Thoracic aorta (tissue), 2 donors: ENCODE measurements around the gene LDLR. TPM values are rescaled to one million over a fixed set of nuclear protein-coding genes. Genes with fewer than 3 reads are reported as not detected.

Experiments
- ATAC-seq: fragments of 150-250 bp; one replicate; pipeline ENCODE4 v1.8.0; 2017; ENCODE audit warnings: low read depth; ENCODE audit not compliant: insufficient number of reproducible peaks, low FRiP score
- DNase-seq: peaks from one replicate; pipeline ENCODE4 v3.0.0-alpha.2; 2020; ENCODE audit warnings: low spot score
- H3K27ac ChIP-seq, 2 donors: fragments of 200-600 bp; sonication (generic); 1 replicate in 1 of 2; 2 replicates in 1 of 2; pipeline ENCODE4 v1.5.1; 2016; ENCODE audit warnings: mild to moderate bottlenecking in 2 of 2, moderate library complexity in 2 of 2
- H3K27me3 ChIP-seq: fragments of 200-600 bp; sonication (generic); replicated peaks from 2 replicates; pipeline ENCODE4 v1.6.0; 2016; ENCODE audit warnings: mild to moderate bottlenecking; ENCODE audit not compliant: insufficient read depth
- H3K36me3 ChIP-seq: fragments of 200-600 bp; sonication (generic); one replicate; pipeline ENCODE4 v1.5.1; 2016
- H3K4me1 ChIP-seq, 2 donors: fragments of 200-600 bp; sonication (generic); 1 replicate in 1 of 2; 2 replicates in 1 of 2; pipeline versions ENCODE4 v1.5.1 to v1.6.0; 2016; ENCODE audit warnings: low read depth in 2 of 2, mild to moderate bottlenecking in 1 of 2; ENCODE audit not compliant: control insufficient read depth in 1 of 2
- H3K4me3 ChIP-seq: fragments of 200-600 bp; sonication (generic); 2 replicates; pipeline ENCODE4 v1.5.1; 2016; ENCODE audit warnings: mild to moderate bottlenecking
- H3K9me3 ChIP-seq: fragments of 200-600 bp; sonication (generic); 2 replicates; pipeline ENCODE4 v1.5.1; 2016
- total RNA-seq, 2 donors: library from RNA; depleted of rRNA; stranded (reverse); fragments of >200 nt; gene quantifications; one replicate each; pipeline versions ENCODE4 v1.1.0 to v1.2.3, GENCODE V29; 2016
- TF ChIP-seq, protein P1 (sequence below): fragments of 200-600 bp; sonication (generic); IDR thresholded peaks from one replicate; pipeline ENCODE4 v1.5.1; 2019; ENCODE audit warnings: antibody characterized with exemption

LDLR gene
- total RNA-seq, 2 donors from 2014 or later = 39.8 to 108 TPM

DNA sequence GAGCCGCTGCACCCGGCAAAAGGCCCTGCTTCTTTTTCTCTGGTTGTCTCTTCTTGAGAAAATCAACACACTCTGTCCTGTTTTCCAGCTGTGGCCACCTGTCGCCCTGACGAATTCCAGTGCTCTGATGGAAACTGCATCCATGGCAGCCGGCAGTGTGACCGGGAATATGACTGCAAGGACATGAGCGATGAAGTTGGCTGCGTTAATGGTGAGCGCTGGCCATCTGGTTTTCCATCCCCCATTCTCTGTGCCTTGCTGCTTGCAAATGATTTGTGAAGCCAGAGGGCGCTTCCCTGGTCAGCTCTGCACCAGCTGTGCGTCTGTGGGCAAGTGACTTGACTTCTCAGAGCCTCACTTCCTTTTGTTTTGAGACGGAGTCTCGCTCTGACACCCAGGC lies 17.2 kb downstream of the LDLR start:
- ATAC-seq (no peak), DNase-seq (no peak)
- H3K9me3 ChIP-seq = no peaks in the 10 kb centered on the region
- no peak overlapping the region for H3K27ac ChIP-seq
- no peaks in the 10 kb centered on the region for H3K27me3 ChIP-seq
- no peak overlapping the region for H3K4me3 ChIP-seq
- peaks cover 80% of the 10 kb centered on the region for H3K36me3 ChIP-seq
- TF ChIP-seq, protein P1, sequence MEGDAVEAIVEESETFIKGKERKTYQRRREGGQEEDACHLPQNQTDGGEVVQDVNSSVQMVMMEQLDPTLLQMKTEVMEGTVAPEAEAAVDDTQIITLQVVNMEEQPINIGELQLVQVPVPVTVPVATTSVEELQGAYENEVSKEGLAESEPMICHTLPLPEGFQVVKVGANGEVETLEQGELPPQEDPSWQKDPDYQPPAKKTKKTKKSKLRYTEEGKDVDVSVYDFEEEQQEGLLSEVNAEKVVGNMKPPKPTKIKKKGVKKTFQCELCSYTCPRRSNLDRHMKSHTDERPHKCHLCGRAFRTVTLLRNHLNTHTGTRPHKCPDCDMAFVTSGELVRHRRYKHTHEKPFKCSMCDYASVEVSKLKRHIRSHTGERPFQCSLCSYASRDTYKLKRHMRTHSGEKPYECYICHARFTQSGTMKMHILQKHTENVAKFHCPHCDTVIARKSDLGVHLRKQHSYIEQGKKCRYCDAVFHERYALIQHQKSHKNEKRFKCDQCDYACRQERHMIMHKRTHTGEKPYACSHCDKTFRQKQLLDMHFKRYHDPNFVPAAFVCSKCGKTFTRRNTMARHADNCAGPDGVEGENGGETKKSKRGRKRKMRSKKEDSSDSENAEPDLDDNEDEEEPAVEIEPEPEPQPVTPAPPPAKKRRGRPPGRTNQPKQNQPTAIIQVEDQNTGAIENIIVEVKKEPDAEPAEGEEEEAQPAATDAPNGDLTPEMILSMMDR = no peak
- no peaks in the 10 kb centered on the region for H3K4me1 ChIP-seq

GRCh38 chr19:11108746-11109145 lies 19.5 kb downstream of the LDLR start:
- Histone ChIP-seq H3K27ac (no peak overlapping the region), H3K4me3 (no peak overlapping the region), H3K36me3 (peaks cover 81% of the 10 kb centered on the region), H3K4me1 (no peaks in the 10 kb centered on the region), H3K9me3 (no peaks in the 10 kb centered on the region), H3K27me3 (no peaks in the 10 kb centered on the region)
- DNase-seq = no peak
- TF ChIP-seq, protein P1 = no peak
- no peak for ATAC-seq

GRCh38 chr19:11111117-11111770 lies 22.0 kb downstream of the LDLR start:
- no peaks in the 10 kb centered on the region for H3K27me3 ChIP-seq
- no peak for DNase-seq

DNA sequence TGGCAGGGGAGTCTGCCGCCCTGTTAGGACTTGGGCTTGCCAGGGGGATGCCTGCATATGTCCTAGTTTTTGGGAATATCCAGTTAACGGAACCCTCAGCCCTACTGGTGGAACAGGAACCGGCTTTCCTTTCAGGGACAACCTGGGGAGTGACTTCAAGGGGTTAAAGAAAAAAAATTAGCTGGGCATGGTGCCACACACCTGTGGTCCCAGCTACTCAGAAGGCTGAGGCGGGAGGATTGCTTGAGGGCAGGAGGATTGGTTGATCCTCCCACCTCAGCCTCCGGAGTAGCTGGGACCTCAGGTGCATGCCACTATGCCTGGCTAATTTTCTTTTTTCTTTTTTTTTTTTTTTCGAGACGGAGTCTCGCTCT lies 22.5 kb downstream of the LDLR start:
- Histone ChIP-seq H3K4me3 (no peak overlapping the region), H3K36me3 (peaks cover 77% of the 10 kb centered on the region), H3K27me3 (no peaks in the 10 kb centered on the region), H3K9me3 (no peaks in the 10 kb centered on the region), H3K27ac (no peak overlapping the region), H3K4me1 (no peaks in the 10 kb centered on the region)
- DNase-seq = no peak
- TF ChIP-seq, protein P1 = no peak
- no peak for ATAC-seq

More at GRCh38 chr19:11111117-11111770, 22.0 kb downstream of the LDLR start:
- TF ChIP-seq, protein P1 = no peak
- Histone ChIP-seq H3K9me3 (no peaks in the 10 kb centered on the region), H3K4me1 (no peaks in the 10 kb centered on the region), H3K27ac (no peak overlapping the region), H3K4me3 (no peak overlapping the region), H3K36me3 (peaks cover 80% of the 10 kb centered on the region)
- no peak for ATAC-seq

DNA sequence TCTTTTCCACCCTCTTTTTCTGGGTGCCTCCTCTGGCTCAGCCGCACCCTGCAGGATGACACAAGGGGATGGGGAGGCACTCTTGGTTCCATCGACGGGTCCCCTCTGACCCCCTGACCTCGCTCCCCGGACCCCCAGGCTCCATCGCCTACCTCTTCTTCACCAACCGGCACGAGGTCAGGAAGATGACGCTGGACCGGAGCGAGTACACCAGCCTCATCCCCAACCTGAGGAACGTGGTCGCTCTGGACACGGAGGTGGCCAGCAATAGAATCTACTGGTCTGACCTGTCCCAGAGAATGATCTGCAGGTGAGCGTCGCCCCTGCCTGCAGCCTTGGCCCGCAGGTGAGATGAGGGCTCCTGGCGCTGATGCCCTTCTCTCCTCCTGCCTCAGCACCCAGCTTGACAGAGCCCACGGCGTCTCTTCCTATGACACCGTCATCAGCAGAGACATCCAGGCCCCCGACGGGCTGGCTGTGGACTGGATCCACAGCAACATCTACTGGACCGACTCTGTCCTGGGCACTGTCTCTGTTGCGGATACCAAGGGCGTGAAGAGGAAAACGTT lies 24.0 kb downstream of the LDLR start:
- no peak for ATAC-seq
- Histone ChIP-seq H3K9me3 (no peaks in the 10 kb centered on the region), H3K4me3 (no peak overlapping the region), H3K36me3 (peaks cover 73% of the 10 kb centered on the region), H3K27ac (no peak overlapping the region), H3K4me1 (no peaks in the 10 kb centered on the region), H3K27me3 (no peaks in the 10 kb centered on the region)
- TF ChIP-seq, protein P1 = no peak
- DNase-seq = no peak
